Activated CD8-positive, alpha-beta memory T cell treated with anti-CD3 and anti-CD28 coated beads, Interleukin-2, amount 50 U/mL, for 24 hours (primary cell): ENCODE data around the gene UTS2B.

Experiments used
- DNase-seq: peaks from one replicate; pipeline ENCODE4 v3.0.0-alpha.2; 2020; ENCODE audit errors: extremely low read depth

Gene UTS2B

GRCh38 chr3:191329654-191330529 is at the start of gene UTS2B:
Gene UTS2B (minus strand): TSS chr3:191330526. CDS start chr3:191282189, 48,337 bp downstream.
- no peak for DNase-seq

- no peak for DNase-seq
Observed at GRCh38 chr3:191380001-191380400, 49.7 kb upstream of the UTS2B start.

- no peak for DNase-seq
Observed at GRCh38 chr3:191379446-191379845, 49.1 kb upstream of the UTS2B start.

GRCh38 chr3:191378142-191378812 is 48.0 kb upstream of the UTS2B start:
- DNase-seq: no peak

- DNase-seq: no peak
Observed at GRCh38 chr3:191376516-191377141, 46.3 kb upstream of the UTS2B start.

GRCh38 chr3:191373327-191373726 is 43.0 kb upstream of the UTS2B start:
- no peak for DNase-seq

- no peak for DNase-seq
Observed at GRCh38 chr3:191372122-191372521, 41.8 kb upstream of the UTS2B start.

GRCh38 chr3:191369616-191370010 is 39.3 kb upstream of the UTS2B start:
- DNase-seq: no peak

GRCh38 chr3:191368755-191369615 is 38.7 kb upstream of the UTS2B start:
- no peak for DNase-seq

- DNase-seq: no peak
Observed at GRCh38 chr3:191366675-191367074, 36.3 kb upstream of the UTS2B start.

- no peak for DNase-seq
Observed at GRCh38 chr3:191363221-191363620, 32.9 kb upstream of the UTS2B start.

GRCh38 chr3:191362524-191363090 is 32.3 kb upstream of the UTS2B start:
- no peak for DNase-seq

- DNase-seq: no peak
Observed at GRCh38 chr3:191362037-191362436, 31.7 kb upstream of the UTS2B start.

GRCh38 chr3:191361456-191361855 is 31.1 kb upstream of the UTS2B start:
- no peak for DNase-seq

- DNase-seq: no peak
Observed at GRCh38 chr3:191360620-191361019, 30.3 kb upstream of the UTS2B start.

- no peak for DNase-seq
Observed at GRCh38 chr3:191358929-191359328, 28.6 kb upstream of the UTS2B start.

GRCh38 chr3:191357909-191358308 is 27.6 kb upstream of the UTS2B start:
- no peak for DNase-seq

GRCh38 chr3:191356631-191357439 is 26.5 kb upstream of the UTS2B start:
- no peak for DNase-seq

- no peak for DNase-seq
Observed at GRCh38 chr3:191355406-191355805, 25.1 kb upstream of the UTS2B start.

GRCh38 chr3:191353022-191353777 is 22.9 kb upstream of the UTS2B start:
- no peak for DNase-seq
